GM19452 (cell line): ENCODE results near the gene JPH3.
"Not testable (repeated sequence)": the region's sequence is repeated elsewhere in the genome, so short reads cannot be mapped to it uniquely, and the experiment has no call there.

ENCODE experiments used
- ATAC-seq: cut with Tn5 transposase; IDR thresholded peaks from one replicate; pipeline ENCODE4 v1.9.1; 2021; ENCODE audit not compliant: unreplicated experiment

Gene JPH3

DNA sequence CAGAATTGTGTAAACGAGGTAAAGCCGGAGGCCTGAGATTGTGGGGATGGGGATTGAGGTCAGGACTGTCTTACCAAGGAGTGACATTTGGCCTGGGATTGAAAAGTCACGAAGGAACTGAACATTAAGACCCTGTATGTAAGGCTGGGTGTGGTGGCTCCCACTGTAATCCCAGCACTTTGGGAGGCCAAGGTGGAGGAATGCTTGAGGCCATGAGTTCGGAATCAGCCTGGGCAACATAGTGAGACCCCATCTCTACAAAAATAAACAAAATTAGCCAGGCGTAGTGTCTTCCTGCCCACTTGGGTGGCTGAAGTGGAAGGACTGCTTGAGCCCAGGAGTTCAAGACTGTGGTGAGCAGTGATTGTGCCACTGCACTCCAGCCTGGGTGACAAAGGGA, 75.5 kb downstream of the JPH3 start:
- no peak for ATAC-seq

DNA sequence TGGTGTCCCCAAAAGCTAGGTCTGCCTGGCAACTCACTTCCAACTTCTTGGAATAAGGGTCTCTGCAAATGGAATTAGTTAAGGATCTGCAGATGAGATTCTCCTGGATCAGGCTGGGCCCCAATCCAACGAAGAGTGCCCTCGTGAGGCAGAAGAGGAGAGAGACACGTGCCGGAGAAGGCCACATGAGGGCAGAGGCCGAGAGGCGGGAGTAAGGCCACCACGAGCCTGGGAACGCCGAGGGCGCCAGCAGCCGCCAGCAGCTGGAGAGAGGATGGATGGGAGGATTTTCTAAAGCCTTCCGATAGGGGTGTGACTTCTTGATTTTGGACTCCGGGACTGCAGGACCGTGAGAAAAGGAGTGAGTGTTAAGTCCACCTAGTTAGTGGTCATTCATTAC, 76.3 kb downstream of the JPH3 start:
- ATAC-seq: no peak

DNA sequence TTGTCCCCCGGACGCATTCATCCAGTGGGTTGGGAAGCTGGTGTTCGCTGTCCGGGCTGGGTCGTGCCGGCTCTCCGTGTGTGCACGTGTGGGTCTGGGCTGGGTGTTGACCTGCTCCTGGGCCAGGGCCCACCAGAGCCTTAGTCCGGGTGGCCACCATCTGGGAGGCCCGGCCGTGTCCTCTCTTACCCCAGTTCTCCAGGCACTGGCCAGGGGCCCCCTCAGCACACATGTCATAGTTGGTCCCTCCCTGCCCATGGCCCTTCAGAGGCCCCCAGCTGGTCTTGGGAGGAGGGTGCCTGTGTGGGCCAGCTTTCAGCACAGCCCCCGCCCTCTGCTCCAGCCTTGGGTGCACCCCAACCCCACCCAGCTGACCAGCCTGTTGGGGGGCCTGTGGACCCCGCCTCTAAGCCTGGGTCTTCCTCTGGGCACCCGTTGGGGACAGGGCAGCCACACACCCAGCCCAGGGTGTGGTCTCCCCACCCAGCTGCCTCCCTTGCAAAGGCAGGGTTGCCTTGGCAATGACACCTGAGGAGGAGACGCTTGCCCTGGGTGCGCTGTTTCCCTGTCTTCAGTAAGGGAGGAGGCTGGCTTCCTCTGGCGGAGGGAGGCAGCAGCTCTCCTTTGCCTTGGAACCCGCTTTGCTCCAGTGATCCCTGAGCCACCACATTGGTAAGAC, 77.4 kb downstream of the JPH3 start:
- no peak for ATAC-seq

DNA sequence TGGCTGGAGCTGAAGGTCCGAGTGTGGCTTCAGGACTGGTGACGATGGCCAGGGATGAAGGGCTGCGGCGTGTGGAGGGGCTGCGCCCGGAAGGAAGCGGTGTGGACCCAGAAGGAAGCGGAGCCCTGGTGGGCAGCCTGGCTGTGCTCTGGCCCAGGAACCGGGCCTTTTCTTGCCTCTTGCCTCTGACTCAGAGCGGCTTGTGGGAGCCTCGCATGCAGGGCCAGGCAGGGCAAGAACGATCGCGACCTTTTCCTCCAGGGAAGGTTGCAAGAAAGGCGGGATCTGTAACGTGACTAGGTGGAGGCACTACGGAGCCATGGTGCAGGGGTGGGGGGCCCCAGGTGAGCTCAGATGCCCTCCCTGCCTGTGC, 78.0 kb downstream of the JPH3 start:
- ATAC-seq: no peak

DNA sequence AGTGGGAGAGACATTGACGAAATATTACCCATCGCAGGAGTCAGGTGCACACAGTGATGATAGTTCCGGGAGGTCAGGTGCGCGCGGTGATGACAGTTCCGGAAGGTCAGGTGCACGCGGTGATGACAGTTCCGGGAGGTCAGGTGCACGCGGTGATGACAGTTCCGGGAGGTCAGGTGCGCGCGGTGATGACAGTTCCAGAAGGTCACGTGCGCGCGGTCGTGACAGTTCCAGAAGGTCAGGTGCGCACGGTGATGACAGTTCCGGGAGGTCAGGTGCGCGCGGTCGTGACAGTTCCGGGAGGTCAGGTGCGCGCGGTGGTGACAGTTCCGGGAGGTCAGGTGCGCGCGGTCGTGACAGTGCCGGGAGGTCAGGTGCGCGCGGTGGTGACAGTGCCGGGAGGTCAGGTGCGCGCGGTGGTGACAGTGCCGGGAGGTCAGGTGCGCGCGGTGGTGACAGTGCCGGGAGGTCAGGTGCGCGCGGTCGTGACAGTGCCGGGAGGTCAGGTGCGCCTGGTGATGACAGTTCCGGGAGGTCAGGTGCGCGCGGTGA, 78.8 kb downstream of the JPH3 start:
- not testable (repeated sequence) for ATAC-seq

DNA sequence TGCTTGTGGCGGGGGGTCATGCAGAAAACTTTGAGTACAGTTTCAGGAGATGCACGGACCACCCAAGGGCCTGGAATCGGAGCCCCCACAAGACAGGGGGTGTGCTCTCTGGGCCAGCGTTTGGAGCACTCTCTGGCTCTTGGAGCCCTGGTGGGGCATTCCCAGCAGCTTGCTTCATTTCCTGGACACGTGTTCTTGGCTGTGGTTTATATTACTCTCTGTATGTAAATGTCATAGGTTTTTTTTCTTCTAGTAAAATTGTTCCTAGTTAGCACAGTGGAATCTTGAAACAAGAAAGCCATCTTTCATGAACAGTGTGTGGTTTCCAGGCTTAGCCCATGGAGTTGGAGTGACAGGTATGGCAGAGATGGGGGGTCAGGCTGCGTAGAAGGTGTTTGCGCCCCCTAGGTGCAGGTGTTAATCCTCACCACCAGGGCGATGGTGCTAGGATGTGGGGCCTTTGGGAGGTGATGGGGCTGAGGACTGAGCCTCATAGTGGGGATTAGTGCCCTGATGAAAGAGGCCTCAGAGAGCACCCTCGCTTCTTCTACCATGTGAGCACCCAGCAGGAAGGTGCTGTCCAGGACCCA, 79.8 kb downstream of the JPH3 start:
- no peak for ATAC-seq

DNA sequence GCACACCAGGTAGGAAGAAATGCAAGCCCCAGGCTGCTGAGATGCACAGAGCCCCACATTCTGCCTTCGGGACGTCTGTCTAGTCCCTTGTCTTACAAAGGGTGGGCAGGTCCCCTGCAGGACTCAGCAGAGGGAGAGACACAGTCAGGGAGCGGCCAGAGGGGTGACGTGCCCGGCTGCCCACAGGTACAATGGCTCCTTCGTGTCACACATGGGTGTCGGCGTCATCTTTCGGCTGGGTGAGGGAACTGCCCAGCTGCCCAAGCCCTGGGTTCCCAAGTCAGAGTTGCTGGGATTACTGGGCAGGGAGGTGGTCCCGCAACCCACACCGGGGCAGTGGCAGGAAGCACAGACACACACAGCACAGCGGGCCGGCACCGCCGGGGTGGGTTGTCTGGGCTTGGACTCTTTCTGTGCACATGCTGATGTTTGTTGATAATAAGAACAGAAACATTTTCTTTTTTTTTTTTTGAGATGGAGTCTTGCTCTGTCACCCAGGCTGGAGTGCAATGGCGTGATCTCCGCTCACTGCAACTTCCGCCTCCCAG, 80.6 kb downstream of the JPH3 start:
- ATAC-seq: no peak

DNA sequence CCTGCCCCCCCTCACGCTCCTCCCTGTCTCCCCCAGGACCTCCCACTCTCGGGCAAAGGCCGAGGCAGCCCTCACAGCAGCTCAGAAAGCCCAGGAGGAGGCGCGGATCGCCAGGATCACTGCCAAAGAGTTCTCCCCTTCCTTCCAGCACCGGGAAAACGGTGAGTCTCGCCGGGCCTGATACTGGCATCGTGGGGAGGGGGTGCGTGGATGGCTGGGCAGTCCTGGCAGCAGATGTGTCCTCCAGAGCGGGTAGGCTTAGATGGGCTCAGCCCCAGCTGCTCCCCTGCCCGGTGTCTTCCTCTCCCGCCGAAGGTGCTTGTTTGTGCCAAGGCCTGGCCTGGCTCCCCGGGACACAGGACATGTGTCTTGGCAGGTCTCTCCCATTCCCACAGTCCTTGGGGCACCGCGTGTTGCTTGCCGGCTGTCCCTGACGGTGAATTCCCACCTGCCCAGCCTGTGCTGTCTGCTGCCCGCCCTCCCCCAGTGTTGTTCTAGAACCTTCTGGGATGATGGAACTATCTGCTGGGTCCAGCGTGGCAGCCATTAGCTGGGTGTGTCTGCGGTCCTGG, 81.9 kb downstream of the JPH3 start:
- ATAC-seq: no peak

DNA sequence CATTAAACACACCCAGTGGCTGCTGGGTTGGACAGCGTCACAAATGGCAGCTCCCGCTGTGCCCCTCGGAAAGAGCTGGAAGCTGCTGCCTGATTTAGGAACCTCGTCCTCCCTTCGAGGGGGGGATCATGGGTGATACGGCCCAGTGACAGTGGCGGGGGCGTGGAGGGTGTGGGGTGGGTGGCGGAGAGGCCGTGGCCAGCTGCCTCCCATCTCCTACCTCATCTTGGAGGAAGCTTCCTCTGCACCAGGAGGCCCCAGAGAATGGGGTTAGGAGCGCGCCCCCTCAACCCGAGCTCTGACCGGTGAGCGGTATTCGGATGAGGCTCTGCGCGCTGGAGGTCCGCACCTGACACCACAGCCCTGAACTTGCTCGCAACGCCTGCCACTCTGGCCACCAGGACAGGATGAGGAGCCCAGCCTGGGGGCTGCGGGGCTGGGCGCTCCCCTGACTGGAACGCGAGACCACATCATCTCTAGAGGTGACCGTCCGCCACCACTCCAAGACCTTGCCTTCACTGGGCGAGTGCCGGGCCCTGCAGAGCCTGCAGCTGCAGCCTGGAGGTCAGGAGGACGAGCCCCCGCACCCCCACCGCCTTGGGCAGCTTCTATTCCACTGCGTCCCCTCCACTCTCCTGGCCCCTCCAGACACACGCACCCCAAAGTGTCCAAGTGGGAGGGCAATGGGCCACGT, 82.5 kb downstream of the JPH3 start:
- ATAC-seq: no peak

DNA sequence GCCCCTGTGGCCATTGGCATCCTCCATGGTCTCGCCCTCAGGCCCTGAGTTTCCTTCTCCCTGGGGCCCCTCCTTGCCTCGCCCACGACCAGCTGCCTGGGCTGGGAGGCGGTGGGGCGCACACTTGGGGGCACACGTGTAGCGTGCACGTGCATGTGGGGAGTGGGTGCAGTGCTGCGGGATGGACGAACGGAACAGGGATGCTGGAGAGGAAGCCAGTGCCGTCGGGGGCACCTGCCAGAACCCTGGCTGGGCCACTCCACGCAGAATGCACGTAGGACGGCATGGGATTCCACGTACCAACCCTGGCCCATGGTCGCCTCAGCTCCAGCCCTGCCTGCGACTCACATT, 83.1 kb downstream of the JPH3 start:
- ATAC-seq: no peak

DNA sequence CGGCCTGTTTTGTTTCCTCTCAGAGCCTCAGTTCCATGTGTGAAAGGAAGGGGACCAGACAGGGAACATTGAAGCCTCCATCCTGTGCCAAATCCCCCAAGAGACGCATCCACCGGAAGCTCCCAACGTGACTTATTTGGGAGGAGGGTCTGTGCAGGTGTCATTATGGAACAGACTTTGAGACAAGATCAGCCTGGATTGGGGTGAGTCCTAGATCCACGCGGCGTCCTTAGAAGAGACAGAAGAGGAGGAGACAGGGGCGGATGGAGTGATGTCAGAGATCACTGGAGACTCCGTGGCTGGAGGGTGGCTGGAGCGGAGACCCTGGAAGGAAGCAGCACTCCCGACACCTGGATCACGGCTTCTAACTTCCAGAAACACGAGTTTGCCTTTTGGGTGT, 83.5 kb downstream of the JPH3 start:
- no peak for ATAC-seq

DNA sequence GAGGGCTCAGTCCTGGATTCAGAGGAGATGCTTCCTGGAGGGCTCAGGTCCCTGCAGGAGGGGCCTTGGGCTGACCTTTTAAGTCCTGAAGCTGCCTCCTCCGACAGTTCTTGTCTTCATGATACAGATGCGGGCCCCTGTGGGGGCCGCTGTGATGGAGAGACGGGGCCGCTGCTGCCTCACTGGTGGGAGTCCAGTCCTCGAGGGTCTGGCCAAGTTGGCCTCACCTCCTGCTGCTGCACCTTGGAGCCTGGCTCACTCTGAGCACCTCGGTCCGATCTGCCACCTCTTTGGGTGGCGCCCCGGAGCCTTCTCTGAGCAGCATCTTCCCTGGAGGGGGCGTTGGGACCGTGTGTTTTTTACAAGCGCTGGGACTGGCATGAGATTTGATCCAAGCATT, 84.4 kb downstream of the JPH3 start:
- no peak for ATAC-seq

DNA sequence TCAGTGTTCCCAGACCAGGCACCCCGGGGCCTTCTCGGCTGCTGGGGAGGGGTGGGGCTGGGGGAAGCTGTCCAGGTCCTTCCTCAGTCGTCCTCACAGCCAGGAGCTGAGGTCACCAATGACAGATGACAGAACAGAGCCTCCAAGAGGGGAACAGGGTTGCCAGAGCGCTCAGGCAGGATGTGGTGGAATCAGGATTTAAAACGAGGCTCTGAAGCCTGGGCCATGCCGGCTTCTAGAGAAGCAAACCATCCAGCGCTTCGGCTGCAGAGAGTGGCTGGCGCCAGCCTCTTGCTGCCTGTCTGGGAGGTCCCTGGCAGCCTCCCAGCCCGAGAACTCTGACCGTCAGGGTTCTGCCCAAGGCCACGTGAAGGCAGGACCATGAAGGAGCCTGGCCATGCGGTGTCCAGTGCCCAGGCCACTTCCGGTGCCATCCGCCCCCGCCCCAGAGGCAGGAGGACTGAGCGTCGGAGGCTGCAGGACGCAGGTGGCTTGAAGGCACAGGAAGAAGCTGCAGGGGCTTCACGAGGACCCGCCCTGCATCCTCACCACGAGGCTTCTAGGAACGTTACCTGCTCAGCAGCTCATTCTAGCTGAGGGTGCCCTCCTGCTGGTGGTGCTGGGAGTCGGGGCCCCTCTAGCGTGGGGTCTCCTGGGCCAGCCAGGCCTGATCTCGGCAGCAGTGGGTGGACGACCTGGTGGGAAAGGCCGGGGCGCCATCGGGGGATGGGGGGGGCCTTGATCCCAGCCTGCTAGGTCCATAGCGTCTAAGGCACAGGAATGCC, 85.0 kb downstream of the JPH3 start:
- no peak for ATAC-seq

DNA sequence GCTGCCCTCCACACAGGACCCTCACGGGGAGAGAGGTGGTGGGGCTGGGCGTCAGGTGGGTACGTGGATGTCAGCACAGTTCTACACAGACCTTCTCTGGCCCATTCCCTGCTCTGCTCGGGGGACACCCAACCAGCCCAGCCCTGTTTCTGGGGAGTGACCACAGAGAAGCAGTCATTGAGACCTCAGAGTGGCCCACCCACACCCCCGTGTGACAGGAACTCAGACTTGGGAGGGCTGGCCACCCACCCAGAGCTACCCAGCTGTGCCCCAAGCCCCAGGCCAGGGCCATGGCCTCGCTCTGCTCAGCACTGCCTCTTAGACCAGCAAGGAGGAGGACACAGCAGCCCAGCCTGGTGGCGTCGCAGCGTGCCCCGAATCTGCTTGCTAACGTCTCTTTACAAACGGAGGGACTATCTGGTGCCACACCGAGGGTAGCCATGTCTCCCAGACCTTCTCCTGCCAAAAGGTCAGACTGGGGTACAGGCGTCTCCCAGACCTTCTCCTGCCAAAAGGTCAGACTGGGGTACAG, 85.8 kb downstream of the JPH3 start:
- no peak for ATAC-seq

DNA sequence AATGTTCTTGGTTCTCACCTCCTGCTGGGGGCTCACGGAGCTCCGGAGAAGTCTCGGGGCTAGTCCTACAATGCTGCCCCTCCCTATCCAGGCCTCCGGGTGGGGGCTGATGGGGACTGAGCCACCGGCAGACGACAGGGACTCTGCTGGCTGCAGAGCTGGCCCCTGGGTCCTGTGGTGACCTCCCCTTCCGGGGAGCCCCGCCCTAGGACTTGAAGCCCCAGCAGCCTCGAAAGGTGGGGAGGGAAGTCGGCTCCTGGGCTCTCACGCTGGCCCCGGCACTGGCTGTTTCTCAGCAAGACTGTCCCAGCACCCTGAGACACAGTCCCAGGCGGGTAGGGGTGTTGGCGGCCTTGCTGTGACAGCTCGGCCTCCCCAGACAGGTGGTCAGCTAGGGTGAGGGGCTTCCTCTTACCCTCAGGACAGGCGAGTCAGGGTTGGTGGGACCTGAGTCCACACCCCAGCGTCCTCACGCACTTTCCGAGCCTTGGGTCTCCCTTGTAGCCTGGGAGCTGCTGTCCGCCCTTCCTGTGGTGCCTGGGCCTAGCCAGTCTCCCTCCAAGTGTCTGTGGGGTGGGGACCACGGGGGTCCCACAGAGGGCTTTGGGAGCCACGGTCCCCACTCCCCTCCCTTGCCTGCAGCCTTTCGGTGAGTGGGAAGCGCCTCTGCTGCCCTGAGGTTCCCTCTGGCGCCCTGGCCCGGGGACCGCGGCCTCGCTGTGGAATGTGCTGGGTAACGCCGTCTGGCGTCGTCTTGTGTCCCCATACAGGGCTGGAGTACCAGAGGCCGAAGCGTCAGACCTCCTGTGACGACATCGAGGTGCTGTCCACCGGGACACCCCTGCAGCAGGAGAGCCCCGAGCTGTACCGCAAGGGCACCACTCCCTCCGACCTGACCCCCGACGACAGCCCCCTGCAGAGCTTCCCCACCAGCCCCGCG, 86.8 kb downstream of the JPH3 start:
- no peak for ATAC-seq

DNA sequence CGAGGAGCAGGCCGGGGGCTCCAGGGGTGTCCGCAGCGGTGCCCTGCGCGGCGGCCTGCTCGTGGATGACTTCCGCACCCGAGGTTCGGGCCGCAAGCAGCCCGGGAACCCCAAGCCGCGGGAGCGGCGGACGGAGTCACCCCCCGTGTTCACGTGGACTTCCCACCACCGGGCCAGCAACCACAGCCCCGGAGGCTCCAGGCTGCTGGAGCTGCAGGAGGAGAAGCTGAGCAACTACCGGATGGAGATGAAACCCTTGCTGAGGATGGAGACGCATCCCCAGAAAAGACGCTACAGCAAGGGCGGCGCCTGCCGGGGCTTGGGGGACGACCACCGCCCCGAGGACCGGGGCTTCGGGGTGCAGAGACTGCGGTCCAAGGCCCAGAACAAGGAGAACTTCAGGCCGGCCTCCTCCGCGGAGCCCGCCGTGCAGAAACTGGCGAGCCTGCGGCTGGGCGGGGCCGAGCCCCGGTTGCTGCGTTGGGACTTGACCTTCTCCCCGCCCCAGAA, 87.7 kb downstream of the JPH3 start:
- no peak for ATAC-seq

DNA sequence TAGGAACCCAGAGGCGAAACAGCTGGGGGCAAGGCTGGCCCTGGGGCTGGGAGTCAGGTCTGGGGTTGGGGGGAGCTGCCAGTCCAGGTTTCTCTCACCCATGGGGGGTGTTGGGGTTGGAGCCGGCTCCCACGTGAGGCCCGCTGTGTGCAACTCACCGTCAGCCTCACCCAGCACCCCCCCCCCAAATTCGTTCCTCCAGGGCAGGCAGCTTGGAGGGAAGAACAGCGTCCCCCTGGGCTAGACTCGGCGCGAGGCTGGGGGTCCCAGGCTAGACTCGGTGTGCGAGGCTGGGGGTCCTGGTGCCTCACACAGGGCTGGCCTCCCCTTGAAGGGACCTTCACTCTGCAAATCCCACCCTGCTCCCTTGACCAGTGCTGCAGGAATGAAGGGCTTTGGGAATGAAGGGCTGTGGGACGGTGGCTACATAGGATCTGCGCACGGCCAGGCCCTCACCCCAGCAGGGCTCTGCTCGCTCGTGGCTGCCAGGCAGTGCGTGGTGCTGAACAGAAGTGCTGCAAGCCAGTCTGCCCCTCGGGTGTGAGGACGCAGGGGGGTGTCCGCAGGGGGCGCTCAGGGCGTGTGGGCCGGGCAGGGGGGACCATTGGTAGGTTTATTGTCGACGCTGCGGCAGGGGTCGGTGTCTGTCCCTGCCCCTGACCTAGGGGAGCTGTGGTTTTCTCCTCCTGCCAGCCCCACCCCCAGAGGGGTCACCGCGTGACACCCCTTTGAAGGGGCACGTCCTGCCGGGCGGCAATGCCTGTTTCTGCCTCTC, 88.8 kb downstream of the JPH3 start:
- no peak for ATAC-seq

DNA sequence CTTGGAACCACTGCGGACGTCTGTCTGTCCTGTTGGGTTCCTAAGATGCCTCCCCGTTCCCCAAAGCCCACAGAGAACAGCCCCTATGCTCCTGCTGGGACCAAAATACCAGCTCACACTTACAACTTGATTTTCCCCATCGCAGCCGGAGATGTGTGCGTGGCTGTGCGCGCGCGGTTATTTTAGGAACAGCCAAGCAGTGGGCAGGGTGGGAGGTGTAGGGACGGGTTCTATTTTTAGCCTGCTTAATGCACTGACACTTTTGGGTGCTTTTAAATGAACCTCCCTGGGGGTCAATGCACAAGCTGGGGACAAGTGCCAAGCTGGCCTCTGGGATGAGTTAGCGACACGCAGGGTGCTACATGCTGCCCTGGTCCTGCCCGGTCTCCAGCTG, 89.4 kb downstream of the JPH3 start:
- ATAC-seq: no peak

DNA sequence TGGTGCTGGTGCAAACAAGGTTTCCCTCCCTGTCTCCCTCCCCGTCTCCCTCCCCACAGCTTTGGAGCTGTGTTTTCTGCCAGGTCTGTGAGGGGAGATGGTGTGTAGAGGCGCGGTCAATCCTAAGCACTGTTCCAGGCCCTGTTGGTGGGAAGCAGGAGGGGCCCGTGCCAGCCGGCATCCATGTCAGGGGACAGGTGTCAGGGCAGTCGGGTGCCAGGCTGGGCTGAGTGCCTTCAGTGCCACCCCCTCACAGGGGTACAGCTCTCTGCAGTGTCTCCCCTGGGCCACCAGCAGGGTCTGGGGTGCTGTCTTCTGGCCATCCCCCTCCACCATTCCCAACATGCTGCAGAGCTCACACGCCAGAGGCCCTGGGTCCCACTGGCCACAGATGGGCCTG, 89.9 kb downstream of the JPH3 start:
- ATAC-seq: no peak
